Breast epithelium (tissue), 4 donors: ENCODE results near the gene STARD5. TPM values are rescaled to one million over a fixed set of nuclear protein-coding genes. Genes with fewer than 3 reads are reported as not detected.

Experiments
- DNase-seq, 2 donors: peaks; one replicate each; pipeline ENCODE4 v3.0.0-alpha.2; 2019; ENCODE audit warnings: low spot score in 2 of 2
- H3K27ac ChIP-seq, 2 donors: fragments of 200-600 bp; sonication (generic) in 1 of 2; one replicate each; pipeline ENCODE4 v1.5.1; 2016 to 2019; ENCODE audit warnings: mild to moderate bottlenecking in 1 of 2
- H3K27me3 ChIP-seq, 2 donors: fragments of 200-600 bp; sonication (generic) in 1 of 2; one replicate each; pipeline versions ENCODE4 v1.5.1 to v1.6.0; 2017 to 2019; ENCODE audit warnings: control low read depth in 1 of 2, mild to moderate bottlenecking in 1 of 2
- H3K36me3 ChIP-seq: fragments of 200-600 bp; one replicate; pipeline ENCODE4 v1.5.1; 2019
- H3K4me1 ChIP-seq, 2 donors: fragments of 200-600 bp; sonication (generic); one replicate each; pipeline ENCODE4 v1.5.1; 2016 to 2019; ENCODE audit warnings: control low read depth in 1 of 2
- H3K4me3 ChIP-seq, 3 donors: fragments of 200-600 bp; sonication (generic); 1 replicate in 2 of 3; 2 replicates in 1 of 3; pipeline ENCODE4 v1.5.1; 2016 to 2019; ENCODE audit warnings: mild to moderate bottlenecking in 3 of 3, moderate library complexity in 2 of 3
- H3K9me3 ChIP-seq, 2 donors: fragments of 200-600 bp; sonication (generic) in 1 of 2; one replicate each; pipeline ENCODE4 v1.5.1; 2016 to 2019; ENCODE audit warnings: control low read depth in 1 of 2
- POLR2A ChIP-seq: fragments of 450-650 bp; IDR thresholded peaks from one replicate; pipeline ENCODE4 v1.6.1; 2016; ENCODE audit warnings: antibody characterized with exemption, mild to moderate bottlenecking, moderate library complexity
- POLR2AphosphoS5 ChIP-seq, 3 donors: sonication (generic); formaldehyde crosslinking; IDR thresholded peaks; one replicate each; pipeline ENCODE4 v1.6.1; 2017; ENCODE audit warnings: antibody characterized with exemption in 3 of 3
- intact Hi-C: fragments of 100-400 bp; cut with DNase I; formaldehyde crosslinking; loops from one replicate; pipeline ENCODE4 v1.15.1; 2023; ENCODE audit warnings: low total_unique reads
- total RNA-seq, 3 donors: library from RNA; depleted of rRNA; stranded (reverse); fragments of >200 nt; gene quantifications; one replicate each; pipeline ENCODE4 v1.1.0, GENCODE V29; 2016
- TF ChIP-seq, protein P1 (sequence below), 3 donors: fragments of 450-650 bp; IDR thresholded peaks; one replicate each; pipeline ENCODE4 v1.5.1; 2016 to 2017; ENCODE audit warnings: antibody characterized with exemption in 3 of 3, mild to moderate bottlenecking in 3 of 3, moderate library complexity in 3 of 3

Gene STARD5
- total RNA-seq, 3 donors from 2014 or later = 3.2 to 9.5 (median 6.7) TPM

DNA sequence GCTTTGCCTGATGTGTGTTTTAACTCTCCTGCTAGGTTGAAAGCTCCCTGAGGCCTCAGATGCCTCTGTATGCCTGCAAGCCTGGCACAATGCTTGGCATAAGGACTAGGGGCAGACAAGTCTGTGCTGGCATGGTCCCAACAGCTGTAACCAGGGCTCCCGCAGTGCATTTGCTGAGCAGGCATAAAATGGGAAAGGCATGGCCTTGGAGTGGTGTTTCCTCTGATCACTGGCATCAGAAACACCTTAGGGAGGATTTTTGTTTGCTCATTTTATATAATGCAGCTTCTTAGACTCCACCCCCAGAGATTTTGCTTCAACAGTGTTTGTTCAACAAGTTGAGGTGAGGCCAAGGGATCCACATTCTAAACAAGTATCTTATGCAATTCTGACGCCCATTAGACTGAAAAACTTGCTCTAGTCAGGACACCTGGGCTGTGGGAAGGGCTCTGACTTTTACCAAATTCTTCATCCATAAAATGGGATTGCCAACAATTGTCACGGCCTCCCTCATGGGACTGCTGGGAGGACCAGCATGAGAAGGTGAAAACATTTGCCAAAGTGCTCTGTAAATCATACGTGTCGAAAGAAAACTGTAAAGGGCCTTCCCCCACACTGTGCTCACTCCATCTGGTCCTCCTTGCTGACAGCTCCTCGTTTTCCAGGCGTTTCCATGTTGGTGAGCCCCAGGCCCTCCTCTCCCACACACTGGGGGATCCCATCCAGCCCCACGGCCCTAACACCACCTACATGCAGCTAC, 43.1 kb downstream of the STARD5 start:
- Histone ChIP-seq H3K36me3 (no peaks in the 10 kb centered on the region), H3K9me3 (no peaks in the 10 kb centered on the region), H3K4me3 (no peak overlapping the region), H3K27ac (no peak overlapping the region), H3K27me3 (no peaks in the 10 kb centered on the region), H3K4me1 (no peaks in the 10 kb centered on the region)
- DNase-seq = no peak
- TF ChIP-seq POLR2AphosphoS5 (IDR thresholded peaks at IDR 0.05) (no peak), POLR2A (no peak)
- TF ChIP-seq, protein P1, sequence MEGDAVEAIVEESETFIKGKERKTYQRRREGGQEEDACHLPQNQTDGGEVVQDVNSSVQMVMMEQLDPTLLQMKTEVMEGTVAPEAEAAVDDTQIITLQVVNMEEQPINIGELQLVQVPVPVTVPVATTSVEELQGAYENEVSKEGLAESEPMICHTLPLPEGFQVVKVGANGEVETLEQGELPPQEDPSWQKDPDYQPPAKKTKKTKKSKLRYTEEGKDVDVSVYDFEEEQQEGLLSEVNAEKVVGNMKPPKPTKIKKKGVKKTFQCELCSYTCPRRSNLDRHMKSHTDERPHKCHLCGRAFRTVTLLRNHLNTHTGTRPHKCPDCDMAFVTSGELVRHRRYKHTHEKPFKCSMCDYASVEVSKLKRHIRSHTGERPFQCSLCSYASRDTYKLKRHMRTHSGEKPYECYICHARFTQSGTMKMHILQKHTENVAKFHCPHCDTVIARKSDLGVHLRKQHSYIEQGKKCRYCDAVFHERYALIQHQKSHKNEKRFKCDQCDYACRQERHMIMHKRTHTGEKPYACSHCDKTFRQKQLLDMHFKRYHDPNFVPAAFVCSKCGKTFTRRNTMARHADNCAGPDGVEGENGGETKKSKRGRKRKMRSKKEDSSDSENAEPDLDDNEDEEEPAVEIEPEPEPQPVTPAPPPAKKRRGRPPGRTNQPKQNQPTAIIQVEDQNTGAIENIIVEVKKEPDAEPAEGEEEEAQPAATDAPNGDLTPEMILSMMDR (IDR thresholded peaks at IDR 0.05) = no peak
- intact Hi-C loops = no loop called here

DNA sequence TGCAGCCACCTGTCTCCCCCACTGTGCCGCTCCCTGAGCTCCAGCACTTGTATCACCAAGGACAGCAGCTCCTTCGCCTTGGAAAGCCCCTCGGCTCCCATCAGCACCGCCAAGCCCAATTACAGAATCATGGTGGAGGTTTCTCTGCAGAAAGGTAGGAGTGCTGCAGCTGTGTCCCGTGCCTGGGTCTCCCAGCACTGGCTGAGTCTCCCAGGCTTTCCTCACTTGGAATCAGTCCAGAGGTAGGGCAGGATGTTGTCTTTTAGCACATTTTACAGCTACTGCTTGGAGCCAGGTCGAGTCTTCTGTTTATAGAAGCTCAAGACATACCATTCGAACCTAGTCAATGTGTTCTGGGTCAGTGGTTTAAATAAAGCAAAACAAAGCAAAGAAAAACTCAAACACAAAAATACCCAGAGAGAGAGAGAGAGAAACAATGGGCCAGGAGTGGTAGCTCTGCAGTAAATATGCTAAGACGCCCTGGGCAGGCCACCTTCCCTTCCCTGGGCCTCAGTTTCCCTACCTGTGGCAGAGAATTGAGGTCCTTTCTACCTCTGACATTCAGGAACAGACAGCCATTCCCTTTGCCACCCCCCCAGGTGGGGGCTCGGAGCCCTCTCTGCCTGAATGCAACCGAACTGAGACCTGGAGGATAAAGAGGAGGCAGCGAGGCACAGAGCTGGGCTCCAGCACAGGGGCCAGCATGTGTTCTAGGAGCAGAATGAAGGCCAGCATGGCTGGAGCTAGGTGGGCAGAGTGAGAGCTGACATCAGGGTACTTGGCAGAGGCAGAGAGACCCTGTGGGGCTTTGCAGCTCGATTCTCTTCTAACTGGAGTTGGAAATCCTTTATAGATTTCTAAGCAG, 44.1 kb downstream of the STARD5 start:
- no peak for DNase-seq
- Histone ChIP-seq H3K36me3 (no peaks in the 10 kb centered on the region), H3K9me3 (no peaks in the 10 kb centered on the region)

GRCh38 chr15:81278306-81279029, 45.5 kb downstream of the STARD5 start:
- Histone ChIP-seq H3K27ac (no peak overlapping the region), H3K4me3 (no peak overlapping the region), H3K9me3 (no peaks in the 10 kb centered on the region), H3K36me3 (no peaks in the 10 kb centered on the region), H3K27me3 (no peaks in the 10 kb centered on the region), H3K4me1 (no peaks in the 10 kb centered on the region)
- DNase-seq = no peak
- no peak for TF ChIP-seq POLR2A
- TF ChIP-seq POLR2AphosphoS5 (IDR thresholded peaks at IDR 0.05) = no peak
- intact Hi-C loops = no loop called here

More for the DNA sequence above, 44.1 kb downstream of the STARD5 start:
- no peaks in the 10 kb centered on the region for H3K4me1 ChIP-seq
- no peak overlapping the region for H3K4me3 ChIP-seq
- no peak overlapping the region for H3K27ac ChIP-seq
- TF ChIP-seq POLR2A = no peak
- TF ChIP-seq, protein P1 (IDR thresholded peaks at IDR 0.05) = no peak
- TF ChIP-seq POLR2AphosphoS5 (IDR thresholded peaks at IDR 0.05) = no peak
- H3K27me3 ChIP-seq = no peaks in the 10 kb centered on the region
- intact Hi-C loops = no loop called here

DNA sequence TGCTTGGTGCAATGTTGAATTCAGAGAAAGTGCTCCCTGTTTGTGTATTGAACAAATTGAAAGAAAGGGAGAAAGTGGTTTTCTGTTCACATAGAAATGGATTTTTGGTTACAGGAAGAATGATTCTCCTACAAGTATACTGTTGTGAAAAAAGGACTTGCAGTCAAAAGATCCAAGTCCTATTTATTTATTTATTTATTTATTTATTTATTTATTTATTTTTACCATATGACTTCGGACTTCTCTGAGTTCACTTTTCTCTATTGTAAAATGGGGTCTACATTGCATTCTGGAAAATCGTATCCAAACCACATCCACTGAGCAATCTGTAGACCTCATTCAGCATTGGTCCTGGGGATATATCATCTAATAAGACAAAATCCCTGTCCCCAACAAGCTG, 46.1 kb downstream of the STARD5 start:
- no peak overlapping the region for H3K4me3 ChIP-seq
- intact Hi-C loops = no loop called here
- no peak for DNase-seq
- no peaks in the 10 kb centered on the region for H3K36me3 ChIP-seq
- TF ChIP-seq POLR2AphosphoS5 (IDR thresholded peaks at IDR 0.05) (no peak), POLR2A (no peak)
- TF ChIP-seq, protein P1 (IDR thresholded peaks at IDR 0.05) = no peak
- no peaks in the 10 kb centered on the region for H3K4me1 ChIP-seq
- H3K27ac ChIP-seq = no peak overlapping the region
- no peaks in the 10 kb centered on the region for H3K27me3 ChIP-seq
- no peaks in the 10 kb centered on the region for H3K9me3 ChIP-seq

- Histone ChIP-seq H3K4me1 (no peaks in the 10 kb centered on the region), H3K36me3 (no peaks in the 10 kb centered on the region), H3K27me3 (no peaks in the 10 kb centered on the region), H3K9me3 (no peaks in the 10 kb centered on the region), H3K4me3 (no peak overlapping the region), H3K27ac (no peak overlapping the region)
- intact Hi-C loops = no loop called here
- DNase-seq = no peak
- TF ChIP-seq, protein P1 (IDR thresholded peaks at IDR 0.05) = no peak
- TF ChIP-seq POLR2AphosphoS5 (IDR thresholded peaks at IDR 0.05) (no peak), POLR2A (no peak)
Measured at GRCh38 chr15:81276967-81277366, 47.0 kb downstream of the STARD5 start.
